Muscle of arm (tissue), 12 donors: ENCODE measurements around the gene OPCML. TPM values are rescaled to one million over a fixed set of nuclear protein-coding genes. Genes with fewer than 3 reads are reported as not detected.

Experiments
- DNase-seq: peaks from one replicate; pipeline ENCODE4 v3.0.0-alpha.2; 2013
- polyA plus RNA-seq, 12 donors: library from polyadenylated mRNA; unstranded; fragments of 120-200 nt; gene quantifications; one replicate each; pipeline ENCODE4 v1.2.1, GENCODE V29; 2013; ENCODE audit not compliant: insufficient read length in 12 of 12

OPCML gene
- polyA plus RNA-seq, 12 donors, result 1.1 to 3.0 (median 1.8) TPM; not detected in 1

GRCh38 chr11:133541021-133541719 is 8.9 kb upstream of the OPCML start:
- DNase-seq, result no peak

- no peak for DNase-seq
These were observed 3.9 kb upstream of the OPCML start for GRCh38 chr11:133536198-133536597.

GRCh38 chr11:133533205-133533604 is 904 bp upstream of the OPCML start:
- DNase-seq, result no peak

GRCh38 chr11:133531458-133531857 is 843 bp downstream of the OPCML start:
- DNase-seq, result no peak

GRCh38 chr11:133530501-133530835 is 1.8 kb downstream of the OPCML start:
- no peak for DNase-seq

GRCh38 chr11:133529807-133530500 is 2.3 kb downstream of the OPCML start:
- DNase-seq, result no peak

GRCh38 chr11:133526790-133527189 is 5.5 kb downstream of the OPCML start:
- no peak for DNase-seq

GRCh38 chr11:133525976-133526375 is 6.3 kb downstream of the OPCML start:
- no peak for DNase-seq

- DNase-seq, result no peak
These were observed 7.8 kb downstream of the OPCML start for GRCh38 chr11:133524488-133524887.

GRCh38 chr11:133522344-133522743 is 10.0 kb downstream of the OPCML start:
- no peak for DNase-seq

- no peak for DNase-seq
These were observed 10.8 kb downstream of the OPCML start for GRCh38 chr11:133521502-133521901.

- peak; percentile 28 for DNase-seq
These were observed 11.6 kb downstream of the OPCML start for GRCh38 chr11:133520707-133521106.

- DNase-seq, result no peak
These were observed 12.7 kb downstream of the OPCML start for GRCh38 chr11:133519560-133519959.

- no peak for DNase-seq
These were observed 13.5 kb downstream of the OPCML start for GRCh38 chr11:133518702-133519264.

- no peak for DNase-seq
These were observed 15.5 kb downstream of the OPCML start for GRCh38 chr11:133516845-133517244.

- DNase-seq, result no peak
These were observed 17.2 kb downstream of the OPCML start for GRCh38 chr11:133515107-133515506.

- no peak for DNase-seq
These were observed 22.2 kb downstream of the OPCML start for GRCh38 chr11:133509924-133510697.

GRCh38 chr11:133508468-133508867 is 23.8 kb downstream of the OPCML start:
- DNase-seq, result peak; percentile 62

GRCh38 chr11:133507185-133507584 is 25.1 kb downstream of the OPCML start:
- DNase-seq, result no peak

- no peak for DNase-seq
These were observed 25.7 kb downstream of the OPCML start for GRCh38 chr11:133506551-133507094.

- no peak for DNase-seq
These were observed 26.3 kb downstream of the OPCML start for GRCh38 chr11:133506023-133506422.

GRCh38 chr11:133504906-133505305 is 27.4 kb downstream of the OPCML start:
- DNase-seq, result no peak
